Stimulated activated CD4-positive, alpha-beta T cell treated with anti-CD3 and anti-CD28 coated beads, Interleukin-12 subunit alpha, Interleukin-12 subunit beta, amount 100 ng/mL, for 48 hours (primary cell): Measurements from ENCODE around the gene IL1RL1.
A peak's percentile ranks its signal among the peaks of the same experiment; 100 is the strongest.

Experiments used
- DNase-seq, 3 donors: peaks; one replicate each; pipeline ENCODE4 v3.0.0-alpha.2; 2020; ENCODE audit warnings: low read depth in 2 of 3, low spot score in 1 of 3

IL1RL1 gene

DNA sequence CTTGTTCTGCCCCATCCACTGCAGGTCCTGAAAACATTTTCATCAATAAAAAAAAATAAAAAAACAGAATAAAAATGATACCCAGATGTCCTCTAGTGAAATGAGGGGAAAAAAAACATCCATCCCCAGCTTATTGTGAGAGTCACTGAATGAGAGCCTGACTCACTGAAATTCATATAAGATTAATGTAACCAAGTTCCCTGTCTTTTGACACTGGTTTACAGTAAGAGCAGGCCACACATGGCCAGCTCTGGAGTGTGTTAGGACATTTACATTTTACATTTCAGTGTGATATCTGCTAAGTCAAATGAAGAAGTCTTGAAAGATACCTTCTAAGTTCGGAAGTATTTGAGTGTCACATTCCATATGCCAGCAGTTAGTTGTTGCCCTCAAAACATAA is 23.1 kb downstream of the IL1RL1 start:
- no peak for DNase-seq

DNA sequence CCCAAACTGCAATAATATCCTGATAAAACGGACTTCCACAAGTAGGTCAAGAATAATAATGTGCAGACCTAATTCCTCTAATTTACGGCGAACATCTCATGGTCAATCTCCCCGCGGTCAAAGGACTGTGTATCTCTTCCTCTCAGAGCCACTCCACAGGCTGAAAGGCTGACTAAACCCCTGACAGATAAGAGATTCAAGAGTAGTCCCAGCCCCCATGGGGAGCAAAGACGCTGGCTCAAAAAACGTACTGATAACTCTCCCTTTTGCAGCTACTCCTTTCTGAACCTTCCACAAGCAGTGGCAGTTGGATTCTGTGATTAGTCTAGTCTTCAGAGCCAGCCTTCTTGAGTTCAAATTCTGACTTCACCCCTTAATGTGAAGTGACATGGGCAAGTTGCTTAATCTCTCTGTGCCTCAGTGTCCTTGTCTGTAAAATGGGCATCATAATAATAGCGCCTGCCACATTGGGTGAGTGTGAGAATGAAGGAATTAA is 24.6 kb downstream of the IL1RL1 start:
- DNase-seq = no peak

DNA sequence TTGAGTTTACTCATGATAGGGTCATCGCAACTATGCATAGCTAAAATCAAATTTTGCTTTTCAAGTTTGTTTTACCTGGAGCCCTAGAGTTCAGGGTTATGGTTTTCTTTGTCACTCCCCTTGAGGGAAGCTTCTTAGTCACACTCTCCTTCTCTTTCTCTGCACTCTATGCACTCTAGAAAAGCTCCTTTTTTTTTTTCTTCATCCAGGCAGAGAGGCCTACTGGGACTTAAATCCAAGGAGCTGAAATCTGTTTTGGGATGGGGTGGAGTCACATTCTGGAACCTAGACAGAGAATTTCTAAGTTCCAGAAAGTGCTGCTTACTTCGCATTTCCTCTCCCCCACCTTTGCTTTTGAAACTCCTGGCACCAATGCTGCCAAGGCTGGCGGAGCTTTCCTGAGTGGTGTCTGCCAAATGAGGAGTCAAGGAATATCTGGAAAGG is 25.2 kb downstream of the IL1RL1 start:
- no peak for DNase-seq

DNA sequence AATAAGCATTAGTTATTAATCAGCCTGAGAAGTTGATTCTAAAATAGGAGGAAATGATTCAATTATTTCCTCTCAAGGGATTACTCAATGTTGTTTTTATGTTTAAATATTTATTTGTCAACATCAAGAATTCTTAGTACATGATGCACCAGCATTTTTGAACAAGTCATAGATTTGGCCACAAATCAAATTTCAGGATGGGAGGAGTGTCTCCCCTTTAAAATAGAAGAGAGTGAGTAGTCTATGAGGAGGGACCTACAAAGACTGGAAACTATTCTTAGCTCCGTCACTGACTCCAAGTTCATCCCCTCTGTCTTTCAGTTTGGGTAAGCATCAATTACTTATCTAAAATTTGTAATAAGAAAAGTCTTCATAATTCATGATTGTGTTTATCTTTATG is 25.6 kb downstream of the IL1RL1 start:
- no peak for DNase-seq

DNA sequence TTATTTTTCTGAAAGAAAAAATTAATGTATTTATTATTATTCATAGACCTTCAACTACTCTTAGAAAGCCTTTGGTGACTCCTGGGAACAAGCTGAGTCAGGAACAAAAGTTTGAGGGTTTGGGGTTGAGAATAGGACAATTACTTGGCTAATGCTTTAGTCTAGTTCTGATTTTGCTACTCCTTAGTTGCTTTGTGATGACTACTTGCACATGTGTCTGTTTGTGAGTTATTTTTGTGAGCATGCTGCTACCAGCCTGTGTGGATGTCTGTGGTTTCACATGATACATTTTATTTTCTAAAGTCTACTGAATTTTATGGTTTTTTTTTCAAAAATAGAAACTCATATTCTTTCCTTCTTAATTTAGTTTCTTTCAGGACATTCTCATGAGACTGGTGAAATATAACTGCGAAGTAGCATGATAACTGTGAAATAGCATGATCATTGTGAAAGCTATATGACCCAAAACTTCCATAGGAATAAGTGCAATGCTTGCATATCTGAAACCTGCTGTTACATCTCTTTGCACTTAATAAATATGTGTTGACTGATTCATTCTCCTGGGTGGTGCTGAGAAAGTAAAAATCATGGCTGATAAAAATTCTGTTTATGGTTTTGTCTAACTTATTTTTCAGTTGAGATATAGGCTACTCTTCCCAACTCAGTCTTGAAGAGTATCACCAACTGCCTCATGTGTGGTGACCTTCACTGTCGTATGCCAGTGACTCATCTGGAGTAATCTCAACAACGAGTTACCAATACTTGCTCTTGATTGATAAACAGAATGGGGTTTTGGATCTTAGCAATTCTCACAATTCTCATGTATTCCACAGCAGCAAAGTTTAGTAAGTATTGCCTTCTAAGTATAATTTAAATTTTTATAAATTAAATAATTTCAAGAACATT is 26.4 kb downstream of the IL1RL1 start:
- DNase-seq = no peak

DNA sequence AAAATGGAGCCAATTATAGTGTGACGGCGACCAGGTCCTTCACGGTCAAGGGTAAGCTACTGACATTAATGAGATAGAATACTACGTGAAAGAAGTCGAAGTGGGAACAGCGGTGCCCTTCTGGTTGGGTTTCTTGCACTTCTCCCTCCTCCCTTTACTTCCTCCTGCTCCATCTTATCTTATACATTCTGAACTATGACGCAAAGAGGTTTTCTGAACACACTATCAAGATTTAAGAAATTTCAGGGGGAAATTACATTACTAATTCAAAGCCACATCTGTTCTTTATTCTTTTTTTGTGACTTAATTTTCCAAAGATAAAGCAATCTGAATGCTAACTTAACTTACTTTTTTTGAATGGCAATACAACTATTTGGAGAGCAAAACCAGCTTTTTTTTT is 29.4 kb downstream of the IL1RL1 start:
- no peak for DNase-seq

DNA sequence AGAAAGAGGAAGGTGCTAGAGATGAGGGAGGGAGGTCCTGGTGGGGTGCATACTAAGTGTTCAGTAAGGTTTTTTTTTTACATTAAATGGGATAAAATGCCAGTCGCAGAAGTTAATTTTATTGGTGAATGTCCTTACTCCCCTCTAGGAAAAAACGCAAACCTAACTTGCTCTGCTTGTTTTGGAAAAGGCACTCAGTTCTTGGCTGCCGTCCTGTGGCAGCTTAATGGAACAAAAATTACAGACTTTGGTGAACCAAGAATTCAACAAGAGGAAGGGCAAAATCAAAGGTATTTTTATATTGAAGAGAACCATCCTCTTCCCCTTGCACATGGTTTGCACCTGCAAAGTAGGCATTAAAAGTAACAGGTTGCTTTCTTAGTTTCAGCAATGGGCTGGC is 31.5 kb downstream of the IL1RL1 start:
- DNase-seq = no peak

DNA sequence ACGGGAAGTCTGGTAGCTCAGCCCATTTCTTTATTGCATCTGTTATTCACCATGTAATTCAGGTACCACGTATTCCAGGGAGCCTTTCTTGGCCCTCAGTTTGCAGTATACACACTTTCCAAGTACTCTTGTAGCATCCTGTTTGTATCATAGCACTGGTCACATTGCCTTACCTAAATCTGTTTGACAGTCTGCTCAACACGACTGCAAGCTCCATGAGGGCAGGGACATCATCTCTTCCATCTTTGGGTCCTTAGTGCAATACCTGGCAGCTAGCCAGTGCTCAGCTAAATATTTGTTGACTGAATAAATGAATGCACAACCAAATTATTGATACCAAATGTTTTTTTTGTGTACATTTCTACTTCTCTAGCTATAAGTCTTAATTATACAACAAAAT is 33.0 kb downstream of the IL1RL1 start:
- no peak for DNase-seq

DNA sequence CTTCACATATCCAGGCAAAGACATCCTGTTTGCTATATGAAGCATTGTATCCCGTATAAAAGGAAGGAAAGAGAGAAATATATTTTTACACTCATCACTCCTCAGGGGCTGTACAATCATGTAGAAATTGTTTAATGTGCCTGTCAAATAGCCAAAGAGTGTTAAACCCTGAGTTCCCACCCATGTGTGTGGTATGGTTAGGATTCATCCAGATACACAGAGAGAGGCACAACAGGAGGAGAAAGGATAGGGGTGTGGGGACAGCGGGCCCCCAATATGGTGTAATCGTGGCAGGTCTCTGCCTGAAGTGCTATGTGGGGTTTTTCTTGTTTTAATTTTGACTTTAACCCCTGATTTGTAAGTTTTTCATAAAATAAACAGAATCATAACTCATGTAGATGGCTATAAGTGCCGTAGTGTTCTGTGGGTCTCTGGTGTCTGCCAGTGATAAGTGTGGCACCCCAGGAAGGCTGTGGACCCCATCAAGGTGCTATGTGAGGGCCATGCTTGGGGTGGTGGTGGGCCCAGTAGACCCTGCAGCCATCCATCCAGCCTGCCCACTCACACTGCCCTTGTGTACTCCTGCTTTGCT is 34.1 kb downstream of the IL1RL1 start:
- DNase-seq = no peak

DNA sequence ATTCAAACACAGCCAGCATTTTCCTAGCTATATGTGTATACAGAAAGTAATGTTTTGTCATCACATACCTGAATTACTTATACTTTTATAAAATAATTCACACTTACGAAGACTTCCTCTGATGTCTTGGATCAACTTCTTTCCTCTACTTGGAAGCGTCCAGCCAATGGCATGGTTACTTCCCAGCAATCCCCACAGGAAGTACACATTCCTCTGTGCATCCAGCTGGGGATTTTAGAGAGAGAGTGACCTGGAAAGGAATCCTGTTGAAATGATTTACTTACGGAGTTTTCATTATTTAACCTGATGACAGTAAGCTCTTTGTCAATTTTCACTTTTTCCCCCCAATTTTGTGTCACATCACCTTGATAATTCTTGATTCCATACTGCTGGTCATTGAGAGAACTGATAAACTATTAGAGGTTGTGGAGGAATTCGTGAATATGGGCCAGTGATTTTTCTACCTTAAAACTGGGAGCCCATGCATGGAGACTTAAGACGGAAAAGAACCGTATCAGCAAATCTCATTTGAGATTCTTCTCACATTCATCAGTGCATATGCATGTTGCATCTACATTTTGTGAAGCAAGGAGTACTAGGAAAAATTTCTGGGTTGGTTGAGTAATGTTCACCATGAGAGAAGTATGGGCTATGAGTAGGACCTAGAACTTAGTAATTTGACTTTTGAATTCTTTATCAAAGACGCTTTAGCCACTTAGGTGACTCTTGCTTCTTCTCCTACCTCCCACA is 35.2 kb downstream of the IL1RL1 start:
- no peak for DNase-seq

DNA sequence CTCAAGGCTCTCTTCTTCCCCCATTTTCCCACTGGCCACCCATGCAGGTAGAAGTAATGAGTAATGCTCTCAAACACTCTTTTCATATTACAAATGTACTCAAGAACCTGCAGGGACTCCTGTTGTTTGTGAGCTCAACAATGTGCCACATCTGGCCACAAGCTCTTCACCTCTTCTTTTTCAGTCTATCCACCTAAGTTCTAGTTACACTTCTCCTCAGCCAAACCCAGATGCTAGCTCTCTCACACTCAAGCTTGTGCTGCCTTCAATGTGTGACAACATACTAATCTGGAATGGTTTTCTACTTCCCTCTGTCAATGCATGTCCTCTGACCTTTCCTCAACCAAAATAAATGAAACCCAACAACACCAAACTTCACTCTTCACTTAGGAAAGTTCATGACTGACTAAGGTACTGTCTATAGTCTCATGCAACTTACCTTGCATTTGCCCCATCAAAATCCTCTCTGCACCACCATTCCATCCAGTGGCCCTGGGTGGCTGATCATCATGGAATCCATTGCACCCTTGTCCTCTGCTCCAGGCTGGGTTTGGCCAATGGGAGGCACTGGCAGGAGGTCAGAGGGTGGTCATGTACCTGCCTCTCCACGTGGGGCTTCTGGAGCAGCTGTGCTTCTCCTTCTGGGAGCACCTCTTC is 38.9 kb downstream of the IL1RL1 start:
- DNase-seq = no peak

DNA sequence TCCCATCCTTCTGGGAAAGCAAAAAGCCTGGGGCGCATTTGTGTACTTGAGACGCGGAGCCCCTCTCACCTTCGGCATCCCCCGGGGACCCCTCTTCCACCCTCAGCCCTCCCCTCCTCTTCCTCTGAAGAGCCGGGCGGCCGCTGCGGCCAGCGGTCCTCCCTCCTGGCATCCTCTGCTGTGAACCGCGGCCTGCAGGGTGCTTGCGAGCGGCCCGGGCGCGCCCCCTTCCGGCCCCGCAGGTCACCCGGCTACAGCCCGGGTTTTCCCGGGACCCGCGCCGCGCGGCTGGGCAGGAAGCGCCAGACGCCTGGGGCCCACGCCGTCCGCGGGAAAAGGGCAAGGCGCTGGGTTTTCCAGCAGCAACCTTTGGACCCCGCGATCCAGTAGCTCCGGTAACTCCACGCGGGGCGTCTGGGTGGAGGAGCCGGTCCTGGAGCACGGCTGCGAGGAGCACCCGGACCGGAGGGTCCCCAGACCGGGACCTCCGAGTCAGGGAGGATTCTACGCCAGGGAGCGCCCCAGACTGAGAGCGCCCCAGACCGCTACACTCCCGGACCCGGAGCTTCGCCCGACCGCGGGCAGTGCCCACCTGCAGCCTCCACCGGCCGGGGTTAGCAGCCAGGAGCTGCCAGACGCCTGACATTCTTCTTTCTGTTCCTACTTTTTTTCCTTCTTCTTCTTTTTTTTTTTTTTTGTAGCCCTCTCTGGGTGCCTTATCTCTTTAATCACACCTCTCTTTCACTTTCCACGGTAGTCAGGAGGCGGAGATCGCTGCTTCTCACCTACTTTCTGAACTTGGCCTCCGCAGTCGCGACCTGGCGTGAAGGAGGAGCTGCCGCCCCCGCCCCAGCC is 44.4 kb downstream of the IL1RL1 start, which contains the start of gene IL18R1:
IL18R1 (plus strand) TSS at position 271 of the 855 bp plus-strand sequence. CDS start 6,865 bp downstream, outside the sequence.
- peak; percentile 53 to 73 (median 55) for DNase-seq

DNA sequence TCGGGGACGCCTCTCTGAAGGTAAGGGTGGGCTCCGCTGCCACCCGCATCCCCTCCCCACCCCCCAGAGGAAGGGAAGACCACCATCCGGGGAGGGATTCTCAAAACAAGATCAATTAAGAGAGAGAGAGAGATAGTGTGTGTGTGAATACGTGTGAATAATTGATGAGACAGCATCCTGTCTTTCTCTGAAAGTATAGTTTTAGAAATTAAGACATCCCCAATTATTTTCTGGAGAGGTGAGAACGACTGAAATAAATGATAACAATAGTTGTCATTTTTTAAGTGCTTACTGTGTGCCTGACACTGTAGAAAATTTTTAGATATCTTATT is 45.0 kb downstream of the IL1RL1 start:
- DNase-seq = no peak

DNA sequence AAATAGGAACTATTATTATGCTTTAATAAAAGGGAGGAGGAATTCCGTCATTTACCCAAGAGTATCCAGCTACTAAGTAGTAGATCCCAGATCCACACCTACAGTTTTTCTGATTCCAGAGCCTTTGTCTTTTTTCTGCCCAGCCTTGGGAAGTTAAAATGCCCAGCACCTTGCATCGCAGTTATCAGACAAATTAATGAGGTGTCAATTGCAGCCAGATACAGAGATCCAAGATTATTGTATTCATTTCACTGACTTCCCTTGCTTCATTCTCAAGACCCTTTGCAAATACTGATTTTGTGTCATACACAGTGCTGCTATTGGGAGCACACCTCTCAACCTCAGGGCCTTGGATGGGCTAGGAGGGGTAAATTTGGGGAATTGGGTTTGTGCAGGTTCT is 45.4 kb downstream of the IL1RL1 start:
- no peak for DNase-seq

DNA sequence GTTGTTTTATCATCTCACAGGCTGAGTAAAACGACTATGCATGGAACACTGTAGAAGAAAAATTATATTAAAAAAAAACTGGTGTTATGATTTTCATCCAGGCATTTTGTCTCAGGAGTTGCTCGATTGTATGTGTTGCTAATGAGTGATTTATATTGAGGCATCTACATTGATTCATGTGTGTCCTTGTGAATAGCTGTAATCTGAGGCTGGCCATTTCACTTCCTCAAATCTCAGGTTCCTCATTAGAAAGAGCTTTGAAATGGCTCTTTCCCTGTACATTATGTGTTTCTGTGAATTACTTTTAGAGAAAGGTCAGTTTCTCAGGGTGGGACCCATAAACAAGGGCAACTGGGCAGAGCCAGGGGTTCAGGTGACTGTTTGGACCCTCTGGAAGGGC is 46.6 kb downstream of the IL1RL1 start:
- no peak for DNase-seq

DNA sequence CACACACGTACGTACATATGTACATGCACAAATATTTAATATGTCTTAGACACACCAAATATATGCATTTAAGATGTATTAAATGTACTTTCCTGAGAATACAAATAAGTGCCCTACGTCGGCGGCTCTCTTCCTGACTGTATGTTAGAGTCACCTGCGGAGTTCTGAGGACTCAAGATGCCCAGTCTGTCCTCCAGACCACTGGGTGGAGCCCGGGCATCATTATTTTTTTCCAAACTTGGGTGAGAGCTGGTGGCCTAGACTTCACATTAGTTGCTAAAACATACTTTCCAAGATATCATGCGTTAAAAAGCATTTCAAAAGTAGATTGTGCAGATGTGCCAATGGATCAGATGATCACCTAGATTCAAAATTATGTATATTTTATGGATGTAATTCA is 47.1 kb downstream of the IL1RL1 start:
- DNase-seq = no peak

DNA sequence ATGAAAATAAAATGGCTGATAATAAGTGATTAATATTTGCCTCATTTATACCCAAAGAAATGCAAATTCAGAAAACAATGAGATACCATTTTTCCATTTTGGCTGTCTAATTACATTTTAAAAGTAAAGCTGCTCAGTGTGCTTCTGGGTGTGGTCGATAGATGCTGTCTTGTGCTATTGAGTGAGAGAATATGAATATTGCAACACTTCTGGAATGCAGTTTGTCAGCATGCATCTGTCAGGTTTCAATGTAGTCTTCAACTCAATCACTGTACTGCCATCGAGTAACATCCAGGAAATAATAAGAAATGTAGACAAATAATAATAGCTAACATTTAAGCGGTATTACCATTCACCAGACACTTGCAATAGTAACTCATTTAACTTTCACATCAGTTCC is 48.2 kb downstream of the IL1RL1 start:
- DNase-seq = no peak

DNA sequence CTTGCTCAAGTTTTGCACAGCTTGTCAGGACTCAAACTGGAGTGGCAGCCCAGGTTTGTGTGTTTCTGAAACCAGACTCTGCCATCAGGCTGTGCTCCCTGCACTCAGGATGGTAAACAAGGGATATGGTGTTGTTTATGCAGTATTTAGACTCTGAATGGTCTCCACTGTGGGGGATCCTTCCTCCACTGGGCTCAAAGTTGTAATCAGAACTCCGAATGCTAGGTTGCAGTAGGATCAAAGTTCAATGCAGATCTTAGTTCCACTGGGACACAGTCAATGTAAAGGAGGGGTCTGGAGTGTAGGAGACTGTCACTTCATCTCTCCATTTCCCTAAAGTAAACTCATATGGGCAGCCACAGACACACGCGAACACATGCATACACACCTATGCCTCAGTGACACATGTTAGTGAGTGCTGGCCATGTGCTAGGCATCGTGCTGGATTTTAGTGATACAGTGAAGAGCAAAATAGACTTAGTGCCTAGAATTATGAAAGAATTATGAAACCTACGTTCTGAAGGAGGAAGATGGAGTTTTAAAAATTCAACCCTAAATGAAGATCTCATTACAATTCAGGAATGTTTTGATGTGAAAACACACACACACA is 50.4 kb downstream of the IL1RL1 start:
- no peak for DNase-seq

DNA sequence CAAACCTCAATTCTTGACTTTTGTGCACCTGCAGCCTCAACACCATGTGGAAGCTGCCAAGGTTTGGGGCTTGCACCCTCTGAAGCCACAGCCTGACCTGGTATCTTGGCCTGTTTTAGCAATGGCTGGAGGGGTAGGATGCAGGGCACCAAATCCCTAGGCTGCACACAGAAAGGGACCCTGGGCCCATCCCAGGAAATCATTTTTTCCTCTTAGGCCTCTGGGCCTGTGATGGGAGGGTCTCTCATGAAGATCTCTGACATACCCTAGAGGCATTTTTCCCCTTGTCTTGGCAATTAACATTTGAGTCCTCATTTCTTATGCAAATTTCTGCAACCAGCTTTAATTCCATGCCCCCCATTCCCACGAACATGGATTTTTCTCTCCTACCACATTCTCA is 54.4 kb downstream of the IL1RL1 start:
- no peak for DNase-seq
